Measurements from ENCODE around the gene ZFYVE9.
"Not testable (repeated sequence)": the region's sequence is repeated elsewhere in the genome, so short reads cannot be mapped to it uniquely, and the experiment has no call there.

The ZFYVE9 gene

GRCh38 chr1:52190500-52191252, 48.8 kb downstream of the ZFYVE9 start:
- DNase-seq (ENCODE audit: low read depth in 3 of 3): no peak

DNA sequence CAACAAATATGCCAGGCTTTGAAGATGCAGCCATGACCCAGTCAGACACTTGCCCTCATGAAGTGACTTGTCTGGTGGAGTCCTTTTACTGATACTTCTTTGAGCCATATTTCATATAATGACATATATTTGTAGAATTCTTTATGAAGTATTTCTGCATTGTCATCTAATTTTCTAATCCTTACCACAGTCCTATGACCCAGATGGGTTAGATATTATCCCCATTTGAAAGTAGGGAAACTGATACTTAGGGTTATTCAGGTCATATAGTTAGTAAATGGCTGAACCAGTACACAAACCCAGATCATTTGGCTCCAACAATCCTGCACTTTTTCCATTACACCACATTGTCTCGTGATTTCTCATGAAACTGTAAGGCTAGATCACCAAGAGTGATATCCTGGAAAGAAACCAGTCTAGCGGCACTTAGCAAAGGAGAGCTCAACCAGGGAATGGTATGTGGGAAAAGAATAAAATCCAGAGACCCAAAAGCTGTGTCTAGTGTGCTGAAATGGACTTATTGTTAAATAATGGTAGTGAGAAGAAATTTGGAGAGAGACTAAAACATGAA, 49.6 kb downstream of the ZFYVE9 start:
- no peak for DNase-seq (ENCODE audit: low read depth in 3 of 3)

DNA sequence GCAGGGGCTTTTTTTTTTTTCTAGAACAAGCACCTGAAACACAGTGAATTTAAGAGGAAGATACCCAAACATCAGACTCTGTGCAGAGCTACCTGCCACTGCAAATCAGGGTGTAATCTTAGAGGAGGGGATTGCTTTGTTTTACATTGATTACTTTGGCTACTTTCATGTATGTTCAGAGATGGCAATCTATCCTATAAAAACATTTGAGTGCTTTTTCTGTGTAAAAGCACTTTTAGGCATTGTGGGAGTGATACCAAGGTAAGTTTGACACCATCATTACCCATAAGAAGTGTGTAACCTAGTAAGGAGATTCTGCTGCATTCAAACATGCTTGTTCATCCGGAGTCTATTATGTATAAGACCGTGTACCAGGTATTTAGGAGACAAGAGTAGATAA, 50.1 kb downstream of the ZFYVE9 start:
- DNase-seq (ENCODE audit: low read depth in 3 of 3): no peak

GRCh38 chr1:52192436-52192835, 50.5 kb downstream of the ZFYVE9 start:
- no peak for DNase-seq (ENCODE audit: low read depth in 3 of 3)

DNA sequence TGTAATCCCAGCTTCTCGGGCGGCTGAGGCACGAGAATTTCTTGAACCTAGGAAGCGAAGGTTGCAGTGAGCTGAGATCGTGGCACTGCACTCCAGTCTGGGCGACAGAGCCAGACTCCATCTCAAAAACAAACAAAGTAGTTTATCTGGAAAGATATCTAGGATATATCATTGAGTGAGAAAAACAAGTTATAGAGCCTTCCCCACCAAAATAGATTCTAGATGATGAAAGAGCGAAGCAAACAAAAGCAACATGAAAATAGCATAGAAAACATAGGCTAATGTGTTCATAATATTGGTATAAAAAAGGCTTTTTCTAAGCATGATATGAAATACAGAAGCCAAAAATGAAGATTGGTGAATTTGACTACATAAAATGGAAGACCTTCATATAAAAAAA, 52.1 kb downstream of the ZFYVE9 start:
- no peak for DNase-seq (ENCODE audit: low read depth in 3 of 3)

- no peak for DNase-seq (ENCODE audit: low read depth in 3 of 3)
Measured at GRCh38 chr1:52195161-52195560, 53.3 kb downstream of the ZFYVE9 start.

DNA sequence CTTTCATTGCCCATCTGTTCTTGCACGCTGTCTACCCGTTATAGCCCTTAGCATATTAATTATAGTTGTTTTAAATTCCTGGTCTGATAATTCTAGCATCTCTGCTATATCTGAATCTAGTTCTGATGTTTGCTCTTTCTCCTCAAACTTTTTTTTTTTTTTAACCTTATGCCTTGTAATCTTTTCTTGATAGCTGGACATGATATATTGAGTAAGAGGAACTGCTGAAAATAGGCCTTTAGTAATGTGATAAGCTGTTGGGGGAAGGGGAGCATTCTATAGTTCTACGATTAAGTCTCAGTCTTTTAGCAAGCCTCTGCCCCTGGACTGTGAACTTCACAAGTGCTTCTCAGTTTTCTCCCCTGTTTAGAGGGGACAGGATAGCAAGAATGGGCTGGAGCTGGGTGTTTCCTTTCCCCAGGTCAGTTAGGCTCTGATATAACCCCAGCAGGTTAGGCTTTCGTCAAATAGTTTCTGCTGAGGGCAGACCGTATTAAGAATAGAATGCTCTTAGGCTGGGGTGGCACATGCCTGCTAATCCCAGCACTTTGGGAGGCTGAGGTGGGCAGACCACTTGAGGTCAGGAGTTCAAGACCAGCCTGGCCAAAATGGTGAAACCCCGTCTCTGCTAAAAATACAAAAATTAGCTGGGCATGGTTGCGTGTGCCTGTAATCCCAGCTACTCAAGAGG, 62.2 kb downstream of the ZFYVE9 start:
- no peak for DNase-seq (ENCODE audit: low read depth in 3 of 3)

- DNase-seq (ENCODE audit: low read depth in 3 of 3): no peak
Measured at GRCh38 chr1:52204696-52205095, 62.8 kb downstream of the ZFYVE9 start.

- DNase-seq (ENCODE audit: low read depth in 3 of 3): not testable (repeated sequence)
Measured at GRCh38 chr1:52206686-52207085, 64.8 kb downstream of the ZFYVE9 start.

DNA sequence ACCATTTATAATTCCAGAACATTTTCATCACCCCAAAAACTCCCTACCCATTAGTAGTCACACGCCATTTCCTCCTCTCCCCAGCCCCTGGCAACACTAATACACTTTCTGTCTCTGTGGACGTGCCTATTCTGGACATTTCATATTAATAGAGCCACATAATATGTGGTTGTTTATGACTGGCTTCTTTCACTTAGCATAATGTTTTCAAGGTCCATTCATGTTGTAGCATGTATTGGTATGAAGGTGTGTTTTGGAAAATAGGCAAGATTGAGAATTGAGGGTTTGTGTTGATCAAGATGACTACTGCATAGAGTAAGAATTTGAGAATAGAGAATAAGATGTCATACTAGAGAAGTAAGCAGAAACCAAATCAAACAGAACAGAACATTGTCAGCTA, 67.5 kb downstream of the ZFYVE9 start:
- DNase-seq (ENCODE audit: low read depth in 3 of 3): no peak

GRCh38 chr1:52210044-52210443, 68.2 kb downstream of the ZFYVE9 start:
- DNase-seq (ENCODE audit: low read depth in 3 of 3): no peak

GRCh38 chr1:52216907-52217458, 75.1 kb downstream of the ZFYVE9 start:
- DNase-seq (ENCODE audit: low read depth in 3 of 3): no peak

DNA sequence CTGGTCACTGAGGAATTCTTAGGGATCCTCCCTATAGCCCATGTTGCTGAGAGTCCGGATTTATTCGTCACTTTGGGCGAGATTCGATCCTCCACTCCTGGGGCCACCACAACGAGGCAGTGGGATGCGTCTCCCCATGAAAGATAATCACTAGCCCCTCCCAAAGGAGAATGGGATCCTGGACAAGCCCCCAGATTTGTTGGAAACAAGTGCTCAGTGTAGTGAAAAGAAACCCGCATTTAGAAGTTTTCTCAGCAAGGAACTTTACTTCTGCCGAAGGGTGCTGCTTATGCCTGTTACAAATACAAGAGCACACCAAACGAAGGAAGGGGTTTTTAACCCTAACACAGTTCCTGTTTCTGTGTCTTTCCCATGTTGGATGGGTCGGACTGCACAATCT, 83.3 kb downstream of the ZFYVE9 start:
- no peak for DNase-seq (ENCODE audit: low read depth in 3 of 3)

GRCh38 chr1:52229494-52229893, 87.6 kb downstream of the ZFYVE9 start:
- no peak for DNase-seq (ENCODE audit: low read depth in 3 of 3)

DNA sequence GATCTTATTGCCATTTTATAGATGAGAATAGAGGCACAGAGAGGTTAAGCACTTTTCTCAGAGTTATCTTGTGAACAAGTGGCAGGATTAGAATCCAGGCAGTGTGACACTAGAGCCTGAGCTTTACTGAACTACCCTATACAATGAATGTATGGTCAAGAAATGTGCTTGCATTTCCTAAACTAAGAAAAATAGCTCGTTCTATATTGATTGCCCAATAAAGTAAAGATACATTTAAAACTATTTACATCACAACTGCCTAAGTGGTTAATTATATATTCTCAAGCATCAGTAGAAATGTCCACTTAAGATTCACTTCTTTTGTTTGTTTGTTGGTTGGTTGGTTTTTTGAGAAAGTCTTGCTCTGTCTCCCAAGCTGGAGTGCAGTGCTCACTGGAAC, 91.6 kb downstream of the ZFYVE9 start:
- DNase-seq (ENCODE audit: low read depth in 3 of 3): no peak

DNA sequence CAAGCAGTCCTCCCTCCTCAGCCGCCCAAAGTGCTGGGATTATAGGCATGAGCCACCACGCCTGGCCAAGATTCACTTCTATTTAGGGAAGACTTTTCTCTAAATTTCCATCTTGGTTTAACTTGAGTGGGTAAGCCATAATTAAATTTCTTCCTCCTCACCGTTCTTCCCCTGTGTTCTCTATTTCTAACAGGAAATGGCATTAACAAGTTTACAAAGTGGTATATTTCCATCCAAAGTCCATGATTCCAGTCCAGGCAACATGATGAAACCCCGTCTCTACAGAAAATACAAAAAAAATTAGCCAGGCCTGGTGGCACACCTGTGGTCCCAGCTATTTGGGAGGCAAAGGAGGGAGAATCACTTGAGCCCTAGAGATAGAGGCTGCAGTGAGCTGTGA, 92.1 kb downstream of the ZFYVE9 start:
- DNase-seq (ENCODE audit: low read depth in 3 of 3): no peak

GRCh38 chr1:52234708-52235107, 92.8 kb downstream of the ZFYVE9 start:
- DNase-seq (ENCODE audit: low read depth in 3 of 3): no peak

GRCh38 chr1:52235646-52236045, 93.8 kb downstream of the ZFYVE9 start:
- DNase-seq (ENCODE audit: low read depth in 3 of 3): no peak

DNA sequence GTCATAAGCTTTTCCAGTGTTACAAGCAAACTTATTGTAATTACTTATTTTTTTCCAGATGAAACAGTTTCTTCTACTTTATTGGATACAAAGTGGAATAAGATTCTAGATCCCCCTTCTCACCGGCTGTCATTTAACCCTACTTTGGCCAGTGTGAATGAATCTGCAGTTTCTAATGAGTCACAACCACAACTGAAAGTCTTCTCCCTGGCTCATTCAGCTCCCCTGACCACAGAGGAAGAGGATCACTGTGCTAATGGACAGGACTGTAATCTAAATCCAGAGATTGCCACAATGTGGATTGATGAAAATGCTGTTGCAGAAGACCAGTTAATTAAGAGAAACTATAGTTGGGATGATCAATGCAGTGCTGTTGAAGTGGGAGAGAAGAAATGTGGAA, 95.5 kb downstream of the ZFYVE9 start:
- DNase-seq (ENCODE audit: low read depth in 3 of 3): no peak

- no peak for DNase-seq (ENCODE audit: low read depth in 3 of 3)
Measured at GRCh38 chr1:52238474-52238873, 96.6 kb downstream of the ZFYVE9 start.

DNA sequence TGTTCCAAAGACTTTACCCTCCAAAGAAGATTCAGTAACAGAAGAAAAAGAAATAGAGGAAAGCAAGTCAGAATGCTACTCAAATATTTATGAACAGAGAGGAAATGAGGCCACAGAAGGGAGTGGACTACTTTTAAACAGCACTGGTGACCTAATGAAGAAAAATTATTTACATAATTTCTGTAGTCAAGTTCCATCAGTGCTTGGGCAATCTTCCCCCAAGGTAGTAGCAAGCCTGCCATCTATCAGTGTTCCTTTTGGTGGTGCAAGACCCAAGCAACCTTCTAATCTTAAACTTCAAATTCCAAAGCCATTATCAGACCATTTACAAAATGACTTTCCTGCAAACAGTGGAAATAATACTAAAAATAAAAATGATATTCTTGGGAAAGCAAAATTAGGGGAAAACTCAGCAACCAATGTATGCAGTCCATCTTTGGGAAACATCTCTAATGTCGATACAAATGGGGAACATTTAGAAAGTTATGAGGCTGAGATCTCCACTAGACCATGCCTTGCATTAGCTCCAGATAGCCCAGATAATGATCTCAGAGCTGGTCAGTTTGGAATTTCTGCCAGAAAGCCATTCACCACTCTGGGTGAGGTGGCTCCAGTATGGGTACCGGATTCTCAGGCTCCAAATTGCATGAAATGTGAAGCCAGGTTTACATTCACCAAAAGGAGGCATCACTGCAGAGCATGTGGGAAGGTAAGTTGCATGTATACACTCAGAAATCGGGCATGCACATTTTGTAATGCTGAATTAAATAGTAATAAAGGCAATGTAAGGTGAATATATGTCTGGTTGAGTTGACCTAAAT, 97.2 kb downstream of the ZFYVE9 start:
- DNase-seq (ENCODE audit: low read depth in 3 of 3): no peak

DNA sequence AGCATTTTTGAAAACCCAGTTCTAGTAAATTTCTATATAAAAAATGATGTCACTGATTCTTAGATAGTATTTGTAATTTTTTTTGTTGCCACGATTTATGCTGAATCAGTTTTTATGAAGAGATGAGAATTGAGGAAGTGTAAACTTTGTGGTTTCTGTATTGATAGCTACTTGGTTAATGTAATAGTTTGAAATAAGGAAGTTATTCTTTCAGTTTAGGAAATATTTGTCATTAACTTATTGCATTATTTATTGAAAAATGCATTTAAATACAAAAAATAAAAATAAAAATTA, 97.8 kb downstream of the ZFYVE9 start:
- no peak for DNase-seq (ENCODE audit: low read depth in 3 of 3)
